ENCODE measurements around the gene CDIP1.

CDIP1 gene

DNA sequence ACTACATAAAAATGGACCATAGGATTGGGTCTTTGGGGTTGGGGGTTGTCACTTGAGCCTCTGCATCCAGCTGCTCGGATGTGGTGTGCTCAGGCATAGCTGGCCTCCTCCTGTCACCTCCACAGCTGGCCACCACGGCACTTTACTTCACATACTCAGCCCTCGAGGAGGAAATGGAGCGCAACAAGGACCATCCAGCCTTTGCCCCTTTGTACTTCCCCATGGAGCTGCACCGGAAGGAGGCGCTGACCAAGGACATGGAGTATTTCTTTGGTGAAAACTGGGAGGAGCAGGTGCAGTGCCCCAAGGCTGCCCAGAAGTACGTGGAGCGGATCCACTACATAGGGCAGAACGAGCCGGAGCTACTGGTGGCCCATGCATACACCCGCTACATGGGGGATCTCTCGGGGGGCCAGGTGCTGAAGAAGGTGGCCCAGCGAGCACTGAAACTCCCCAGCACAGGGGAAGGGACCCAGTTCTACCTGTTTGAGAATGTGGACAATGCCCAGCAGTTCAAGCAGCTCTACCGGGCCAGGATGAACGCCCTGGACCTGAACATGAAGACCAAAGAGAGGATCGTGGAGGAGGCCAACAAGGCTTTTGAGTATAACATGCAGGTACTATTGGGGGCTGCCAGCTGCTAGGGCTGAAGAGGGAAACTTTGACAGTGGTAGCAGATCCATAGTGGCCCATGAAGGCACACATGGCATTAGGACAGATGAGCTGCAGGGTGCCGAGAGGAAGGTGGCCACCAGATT lies 30.8 kb downstream of the CDIP1 start:
- no peak for DNase-seq
- H3K27me3 Mint-ChIP-seq (ENCODE audit: low read depth, poor library complexity) = no peaks in the 10 kb centered on the region
- no peaks in the 10 kb centered on the region for H3K36me3 Mint-ChIP-seq (ENCODE audit: low read depth)
- H3K4me3 Mint-ChIP-seq = no peak overlapping the region
- H3K9me3 Mint-ChIP-seq = no peaks in the 10 kb centered on the region
- H3K27ac Mint-ChIP-seq = peak overlapping the region; percentile 50
- H3K4me1 Mint-ChIP-seq = no peaks in the 10 kb centered on the region
- TF ChIP-seq, protein P1, sequence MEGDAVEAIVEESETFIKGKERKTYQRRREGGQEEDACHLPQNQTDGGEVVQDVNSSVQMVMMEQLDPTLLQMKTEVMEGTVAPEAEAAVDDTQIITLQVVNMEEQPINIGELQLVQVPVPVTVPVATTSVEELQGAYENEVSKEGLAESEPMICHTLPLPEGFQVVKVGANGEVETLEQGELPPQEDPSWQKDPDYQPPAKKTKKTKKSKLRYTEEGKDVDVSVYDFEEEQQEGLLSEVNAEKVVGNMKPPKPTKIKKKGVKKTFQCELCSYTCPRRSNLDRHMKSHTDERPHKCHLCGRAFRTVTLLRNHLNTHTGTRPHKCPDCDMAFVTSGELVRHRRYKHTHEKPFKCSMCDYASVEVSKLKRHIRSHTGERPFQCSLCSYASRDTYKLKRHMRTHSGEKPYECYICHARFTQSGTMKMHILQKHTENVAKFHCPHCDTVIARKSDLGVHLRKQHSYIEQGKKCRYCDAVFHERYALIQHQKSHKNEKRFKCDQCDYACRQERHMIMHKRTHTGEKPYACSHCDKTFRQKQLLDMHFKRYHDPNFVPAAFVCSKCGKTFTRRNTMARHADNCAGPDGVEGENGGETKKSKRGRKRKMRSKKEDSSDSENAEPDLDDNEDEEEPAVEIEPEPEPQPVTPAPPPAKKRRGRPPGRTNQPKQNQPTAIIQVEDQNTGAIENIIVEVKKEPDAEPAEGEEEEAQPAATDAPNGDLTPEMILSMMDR (IDR thresholded peaks at IDR 0.05) = no peak

DNA sequence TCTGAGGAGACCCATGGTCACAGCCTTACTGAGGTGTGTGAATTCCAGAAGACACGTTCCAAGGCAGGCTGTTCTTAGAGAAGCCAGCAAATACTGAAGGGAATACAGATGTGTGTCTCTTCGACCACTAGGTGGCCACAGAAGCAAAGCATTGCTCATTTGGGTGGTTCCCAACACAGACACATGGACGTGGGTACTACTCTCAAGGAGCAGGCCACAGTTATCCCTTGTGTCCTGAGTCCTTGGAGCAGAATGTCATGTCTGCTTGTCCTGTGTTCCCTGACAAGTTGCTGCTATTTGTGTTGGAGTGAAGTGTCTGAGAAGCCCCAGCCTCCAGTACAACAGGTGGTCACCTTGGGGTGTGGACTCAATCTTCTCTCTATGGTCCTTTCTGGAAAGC lies 32.1 kb downstream of the CDIP1 start:
- TF ChIP-seq, protein P1 (IDR thresholded peaks at IDR 0.05) = peak; percentile 79
- Mint-ChIP-seq H3K27ac (no peak overlapping the region), H3K4me1 (no peaks in the 10 kb centered on the region), H3K9me3 (no peaks in the 10 kb centered on the region), H3K4me3 (no peak overlapping the region), H3K27me3 (ENCODE audit: low read depth, poor library complexity) (peaks cover 3% of the 10 kb centered on the region), H3K36me3 (ENCODE audit: low read depth) (no peaks in the 10 kb centered on the region)
- DNase-seq = peak; percentile 49

DNA sequence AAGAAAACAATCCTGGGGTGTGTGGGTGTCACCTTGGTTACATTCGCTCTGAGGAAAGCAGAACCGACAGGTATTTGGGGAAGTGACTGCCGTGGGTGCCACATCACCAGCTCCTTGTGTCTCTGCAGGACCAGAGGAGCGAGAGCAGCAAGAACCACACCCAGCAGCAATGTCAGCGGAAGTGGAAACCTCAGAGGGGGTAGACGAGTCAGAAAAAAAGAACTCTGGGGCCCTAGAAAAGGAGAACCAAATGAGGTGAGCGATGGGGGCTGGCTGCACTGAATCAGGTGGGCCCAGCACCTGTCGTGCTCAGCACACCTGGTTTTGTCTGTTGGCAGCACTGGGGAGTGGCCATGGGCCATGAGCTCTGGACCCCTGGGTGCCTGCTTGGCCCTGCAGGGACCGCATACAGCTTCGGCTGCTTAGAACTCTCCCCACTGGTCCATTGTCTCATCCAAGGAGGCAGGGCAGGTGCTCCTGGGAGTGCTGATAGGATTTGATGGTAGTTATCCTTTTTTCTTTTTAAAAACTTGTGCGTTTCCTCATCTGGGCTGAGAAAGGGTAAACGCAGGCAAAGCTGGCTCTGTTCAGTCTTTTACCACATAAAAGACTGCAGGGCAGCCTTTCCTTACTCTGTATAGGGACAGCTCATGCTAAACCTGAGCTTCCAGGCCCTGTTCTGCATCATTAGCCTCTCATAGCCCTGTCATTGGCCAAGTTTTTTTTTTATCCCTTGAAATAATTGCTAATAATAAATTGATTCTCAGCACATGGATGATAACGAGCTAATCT lies 33.0 kb downstream of the CDIP1 start:
- Mint-ChIP-seq H3K4me1 (peaks cover 4% of the 10 kb centered on the region), H3K4me3 (no peak overlapping the region), H3K9me3 (no peaks in the 10 kb centered on the region), H3K36me3 (ENCODE audit: low read depth) (no peaks in the 10 kb centered on the region), H3K27ac (peak overlapping the region; percentile 43), H3K27me3 (ENCODE audit: low read depth, poor library complexity) (peaks cover 3% of the 10 kb centered on the region)
- DNase-seq = no peak
- TF ChIP-seq, protein P1 (IDR thresholded peaks at IDR 0.05) = no peak

DNA sequence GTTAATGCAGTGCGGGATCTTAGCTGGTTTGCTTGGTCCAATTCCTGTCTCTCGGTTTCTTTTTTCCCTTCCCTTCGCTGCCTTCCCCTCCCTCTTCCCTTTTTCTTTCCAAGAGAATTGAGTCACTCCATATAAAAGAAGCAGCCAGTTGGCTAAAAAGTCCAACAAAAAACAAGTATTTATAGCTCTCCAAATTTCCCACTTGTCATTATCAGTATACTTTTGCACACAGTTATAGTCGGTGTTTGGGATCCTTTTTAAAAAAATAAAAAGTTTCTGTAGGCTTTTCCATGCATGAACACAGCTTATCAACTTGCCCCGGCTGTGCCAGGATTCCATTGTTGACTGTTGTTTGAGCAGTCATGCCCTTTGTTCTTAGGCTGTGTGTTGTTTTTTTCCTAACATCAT lies 37.5 kb downstream of the CDIP1 start:
- Mint-ChIP-seq H3K27me3 (ENCODE audit: low read depth, poor library complexity) (peaks cover 4% of the 10 kb centered on the region), H3K9me3 (no peaks in the 10 kb centered on the region), H3K27ac (no peak overlapping the region), H3K4me3 (no peak overlapping the region), H3K36me3 (ENCODE audit: low read depth) (no peaks in the 10 kb centered on the region), H3K4me1 (peaks cover 24% of the 10 kb centered on the region)
- TF ChIP-seq, protein P1 (IDR thresholded peaks at IDR 0.05) = no peak
- no peak for DNase-seq

DNA sequence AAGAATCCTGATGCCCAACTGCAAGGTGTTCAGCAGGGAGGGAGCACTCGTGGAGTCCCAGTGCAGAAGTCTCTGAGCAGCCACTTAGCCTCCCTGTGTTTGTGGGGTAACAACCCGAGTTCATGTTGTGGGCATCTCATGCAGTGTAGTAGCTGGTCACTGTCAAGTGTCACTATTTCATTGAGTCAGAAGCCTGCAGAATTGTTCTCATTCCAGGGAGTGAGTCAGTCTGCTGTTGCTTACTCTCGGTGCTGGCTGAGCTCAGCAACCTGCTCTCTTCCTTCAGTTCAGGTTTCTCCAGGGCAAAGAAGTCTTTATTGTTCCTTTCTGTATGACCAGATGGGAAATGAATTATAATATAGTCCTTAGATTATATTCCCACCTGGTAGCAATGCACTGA lies 38.3 kb downstream of the CDIP1 start:
- H3K4me1 Mint-ChIP-seq = peaks cover 24% of the 10 kb centered on the region
- no peaks in the 10 kb centered on the region for H3K36me3 Mint-ChIP-seq (ENCODE audit: low read depth)
- TF ChIP-seq, protein P1 (IDR thresholded peaks at IDR 0.05) = no peak
- no peaks in the 10 kb centered on the region for H3K9me3 Mint-ChIP-seq
- no peak for DNase-seq
- no peak overlapping the region for H3K27ac Mint-ChIP-seq
- H3K27me3 Mint-ChIP-seq (ENCODE audit: low read depth, poor library complexity) = peaks cover 7% of the 10 kb centered on the region
- H3K4me3 Mint-ChIP-seq = no peak overlapping the region

Measured in nephron progenitor cell (in vitro differentiated cells).